Measurements from ENCODE around the gene ASB6.

DNA sequence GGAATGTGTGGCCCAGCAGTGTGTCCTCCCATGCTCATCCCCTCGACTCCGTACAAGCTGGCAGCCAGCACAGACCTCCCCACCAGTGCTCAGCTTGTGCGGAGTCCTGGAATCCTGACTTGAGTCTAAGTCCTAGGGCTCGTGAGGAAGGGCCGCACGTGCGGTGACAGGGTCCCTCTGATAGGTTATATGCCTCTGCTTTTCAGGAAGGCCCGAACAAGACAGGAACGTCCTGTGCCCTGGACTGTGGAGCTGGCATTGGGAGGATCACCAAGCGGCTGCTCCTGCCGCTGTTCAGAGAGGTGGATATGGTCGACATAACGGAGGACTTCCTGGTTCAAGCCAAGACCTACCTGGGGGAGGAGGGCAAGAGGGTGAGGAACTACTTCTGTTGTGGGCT is 8.1 kb downstream of the ASB6 start:
- TF ChIP-seq, protein P1, sequence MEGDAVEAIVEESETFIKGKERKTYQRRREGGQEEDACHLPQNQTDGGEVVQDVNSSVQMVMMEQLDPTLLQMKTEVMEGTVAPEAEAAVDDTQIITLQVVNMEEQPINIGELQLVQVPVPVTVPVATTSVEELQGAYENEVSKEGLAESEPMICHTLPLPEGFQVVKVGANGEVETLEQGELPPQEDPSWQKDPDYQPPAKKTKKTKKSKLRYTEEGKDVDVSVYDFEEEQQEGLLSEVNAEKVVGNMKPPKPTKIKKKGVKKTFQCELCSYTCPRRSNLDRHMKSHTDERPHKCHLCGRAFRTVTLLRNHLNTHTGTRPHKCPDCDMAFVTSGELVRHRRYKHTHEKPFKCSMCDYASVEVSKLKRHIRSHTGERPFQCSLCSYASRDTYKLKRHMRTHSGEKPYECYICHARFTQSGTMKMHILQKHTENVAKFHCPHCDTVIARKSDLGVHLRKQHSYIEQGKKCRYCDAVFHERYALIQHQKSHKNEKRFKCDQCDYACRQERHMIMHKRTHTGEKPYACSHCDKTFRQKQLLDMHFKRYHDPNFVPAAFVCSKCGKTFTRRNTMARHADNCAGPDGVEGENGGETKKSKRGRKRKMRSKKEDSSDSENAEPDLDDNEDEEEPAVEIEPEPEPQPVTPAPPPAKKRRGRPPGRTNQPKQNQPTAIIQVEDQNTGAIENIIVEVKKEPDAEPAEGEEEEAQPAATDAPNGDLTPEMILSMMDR (IDR thresholded peaks at IDR 0.05), result no peak
- no peak for TF ChIP-seq POLR2A (IDR thresholded peaks at IDR 0.05)

Measured in right lobe of liver (tissue), 4 donors.